Upper lobe of left lung (tissue), 4 donors: ENCODE results near the gene PNPLA5.

Source experiments
- POLR2A ChIP-seq, 4 donors: fragments of 450-650 bp; IDR thresholded peaks; one replicate each; pipeline ENCODE4 v1.5.1; 2016 to 2017; ENCODE audit warnings: antibody characterized with exemption in 4 of 4, mild to moderate bottlenecking in 2 of 4
- POLR2AphosphoS5 ChIP-seq, 2 donors: sonication (generic); formaldehyde crosslinking; IDR thresholded peaks; one replicate each; pipeline ENCODE4 v1.5.1; 2017; ENCODE audit warnings: antibody characterized with exemption in 2 of 2

DNA sequence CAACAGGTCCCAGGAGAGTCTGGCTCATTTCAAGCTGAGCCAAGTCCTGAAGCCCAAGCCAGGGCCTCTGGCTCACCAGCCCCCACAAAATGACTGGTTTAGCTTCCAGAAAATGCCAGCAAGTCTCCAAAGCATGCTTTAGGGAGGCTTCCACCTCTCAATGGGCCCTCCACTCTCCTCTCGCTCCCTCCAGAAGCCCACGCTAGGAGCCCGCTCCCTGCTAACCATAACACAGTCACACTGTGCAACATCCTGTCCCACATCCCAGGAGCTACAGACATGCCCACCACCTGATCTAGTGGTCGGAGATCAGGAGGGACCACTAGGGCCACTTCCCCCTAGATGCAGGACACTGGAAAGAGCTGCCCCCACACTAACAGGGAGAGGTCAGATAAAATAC, 36.4 kb downstream of the PNPLA5 start:
- TF ChIP-seq POLR2AphosphoS5 (IDR thresholded peaks at IDR 0.05) (no peak), POLR2A (IDR thresholded peaks at IDR 0.05) (no peak)
